ENCODE data around the gene VAV1. TPM values are rescaled to one million over a fixed set of nuclear protein-coding genes. Genes with fewer than 3 reads are reported as not detected.

Gene VAV1
- total and polyA plus RNA-seq, 9 of the 15 experiments (the other 6 are each of a cell fraction or from before 2014, with no cell fraction given) = 0.46 to 20.1 (median 11.1) TPM

DNA sequence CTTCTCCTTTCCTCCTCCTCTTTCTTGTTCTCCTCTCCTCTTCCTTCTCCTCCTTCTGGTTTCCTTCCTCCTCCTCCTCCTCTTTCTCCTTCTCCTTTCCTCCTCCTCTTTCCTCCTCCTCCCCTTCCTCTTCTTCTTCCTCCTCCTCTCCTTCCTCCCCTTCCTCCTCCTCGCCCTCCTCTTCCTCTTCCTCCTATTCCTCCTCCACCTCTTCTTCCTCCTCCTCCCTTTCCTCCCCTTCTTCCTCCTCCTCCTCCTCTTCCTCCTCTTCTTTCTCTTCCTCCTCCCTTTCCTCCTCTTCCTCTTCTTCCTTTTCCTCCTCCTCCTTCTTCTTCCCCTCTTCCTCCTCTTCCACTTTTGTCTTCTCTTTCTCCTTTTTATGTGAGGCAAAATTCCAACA lies 59.9 kb downstream of the VAV1 start:
- in situ Hi-C loops (cut with MboI) = no loop called here
- Histone ChIP-seq H3K9me1 (ENCODE audit: control insufficient read depth, insufficient read depth, low read length) (no peaks in the 10 kb centered on the region), H3K9ac (ENCODE audit: insufficient read depth in 1 of 2, low read depth in 2 of 2, low read length in 2 of 2) (no peak overlapping the region), H3K9me3 (replicated peaks; ENCODE audit: control insufficient read depth, insufficient read depth, low read depth, low read length) (no peaks in the 10 kb centered on the region), H3K4me2 (ENCODE audit: insufficient read depth, low read length) (no peak overlapping the region), H3K4me3 (no peak overlapping the region), H3K36me3 (ENCODE audit: control insufficient read depth, insufficient read depth, low read length) (no peaks in the 10 kb centered on the region), H2AFZ (ENCODE audit: low read depth, low read length) (no peak overlapping the region), H3K27ac (ENCODE audit: extremely low read depth, low read depth, low read length) (no peak overlapping the region), H3K79me2 (ENCODE audit: control insufficient read depth, insufficient read depth, low read length) (no peaks in the 10 kb centered on the region), H3K4me1 (replicated peaks in 1 of 2; ENCODE audit: control insufficient read depth in 2 of 2, insufficient read depth in 2 of 2, low read length in 2 of 2) (peaks cover 7 to 17% of the 10 kb centered on the region in 2 experiments; a peak in 4 of 5 replicates), H4K20me1 (replicated peaks; ENCODE audit: control insufficient read depth, insufficient read depth, low read length) (no peaks in the 10 kb centered on the region), H3K27me3 (ENCODE audit: control insufficient read depth in 2 of 2, insufficient read depth in 2 of 2, low read length in 2 of 2) (no peaks in the 10 kb centered on the region)
- intact Hi-C loops (cut with micrococcal nuclease) = no loop called here
- ChIA-PET CTCF (ENCODE audit: low intra/inter-chr PET ratio) (no interaction called here), POLR2A (no interaction called here)
- no peak for ATAC-seq
- WGBS (ENCODE audit: insufficient coverage, low coverage, missing lambda C conversion rate) = 33% methylated on average over 1 of the region's 1 CpG
- TF ChIP-seq TARDBP (IDR thresholded peaks at IDR 0.05) (no peak), ZNF79 (CRISPR knock-in tag; IDR thresholded peaks at IDR 0.05; ENCODE audit: low read depth) (no peak), OTX1 (CRISPR knock-in tag; IDR thresholded peaks at IDR 0.05) (peak; percentile 58; the same call in 1 of the 2 replicates), ZNF431 (CRISPR knock-in tag; IDR thresholded peaks at IDR 0.05) (no peak), ZNF263 (CRISPR knock-in tag; IDR thresholded peaks at IDR 0.05; ENCODE audit: borderline replicate concordance) (peak; percentile 92)
- TF ChIP-seq, protein P1, sequence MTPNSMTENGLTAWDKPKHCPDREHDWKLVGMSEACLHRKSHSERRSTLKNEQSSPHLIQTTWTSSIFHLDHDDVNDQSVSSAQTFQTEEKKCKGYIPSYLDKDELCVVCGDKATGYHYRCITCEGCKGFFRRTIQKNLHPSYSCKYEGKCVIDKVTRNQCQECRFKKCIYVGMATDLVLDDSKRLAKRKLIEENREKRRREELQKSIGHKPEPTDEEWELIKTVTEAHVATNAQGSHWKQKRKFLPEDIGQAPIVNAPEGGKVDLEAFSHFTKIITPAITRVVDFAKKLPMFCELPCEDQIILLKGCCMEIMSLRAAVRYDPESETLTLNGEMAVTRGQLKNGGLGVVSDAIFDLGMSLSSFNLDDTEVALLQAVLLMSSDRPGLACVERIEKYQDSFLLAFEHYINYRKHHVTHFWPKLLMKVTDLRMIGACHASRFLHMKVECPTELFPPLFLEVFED (CRISPR knock-in tag; conservative IDR thresholded peaks at IDR 0.05) = 0 out of 2 replicates have a peak, but pooled peaks have one; percentile 14
- TF ChIP-seq, protein P2, sequence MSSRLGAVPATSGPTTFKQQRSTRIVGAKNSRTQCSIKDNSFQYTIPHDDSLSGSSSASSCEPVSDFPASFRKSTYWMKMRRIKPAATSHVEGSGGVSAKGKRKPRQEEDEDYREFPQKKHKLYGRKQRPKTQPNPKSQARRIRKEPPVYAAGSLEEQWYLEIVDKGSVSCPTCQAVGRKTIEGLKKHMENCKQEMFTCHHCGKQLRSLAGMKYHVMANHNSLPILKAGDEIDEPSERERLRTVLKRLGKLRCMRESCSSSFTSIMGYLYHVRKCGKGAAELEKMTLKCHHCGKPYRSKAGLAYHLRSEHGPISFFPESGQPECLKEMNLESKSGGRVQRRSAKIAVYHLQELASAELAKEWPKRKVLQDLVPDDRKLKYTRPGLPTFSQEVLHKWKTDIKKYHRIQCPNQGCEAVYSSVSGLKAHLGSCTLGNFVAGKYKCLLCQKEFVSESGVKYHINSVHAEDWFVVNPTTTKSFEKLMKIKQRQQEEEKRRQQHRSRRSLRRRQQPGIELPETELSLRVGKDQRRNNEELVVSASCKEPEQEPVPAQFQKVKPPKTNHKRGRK (tag; IDR thresholded peaks at IDR 0.05) = peak; percentile 43; the same call in 1 of the 2 replicates
- BruUV-seq (replicated peaks) = no TSS peak
- no peak for FAIRE-seq
- DNase-seq (ENCODE audit: extremely low read depth in 1 of 4, low spot score in 3 of 4) = no peak

All from K562 (cell line).